ENCODE results near the gene PRKAG2. TPM values are rescaled to one million over a fixed set of nuclear protein-coding genes. Genes with fewer than 3 reads are reported as not detected.

PRKAG2 gene
- total and polyA plus RNA-seq, 4 donors: 3.6 to 25.1 (median 16.8) TPM

DNA sequence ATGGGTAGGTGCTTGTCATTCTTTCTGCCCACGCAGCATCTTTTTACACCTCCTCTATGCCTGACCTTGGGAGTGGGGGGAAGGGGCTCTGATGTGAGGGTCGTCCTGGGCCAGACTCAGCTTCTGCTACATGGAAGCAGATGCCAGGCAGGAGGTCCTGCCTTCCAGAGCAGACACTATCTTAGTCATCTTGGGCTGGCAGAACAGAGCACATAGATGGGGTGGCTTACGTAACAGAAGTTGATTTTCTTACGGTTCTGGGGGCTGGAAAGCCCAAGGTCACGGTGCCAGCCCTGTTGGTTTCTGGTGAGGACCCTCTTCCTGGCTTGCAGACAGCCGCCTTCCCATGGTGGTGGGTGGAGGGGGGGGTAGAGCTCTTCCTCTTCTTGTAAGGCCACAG is 159.0 kb downstream of the PRKAG2 start:
- TF ChIP-seq SP1 (IDR thresholded peaks at IDR 0.05) (no peak), HNF4G (IDR thresholded peaks at IDR 0.05) (no peak), FOXA1 (IDR thresholded peaks at IDR 0.05) (no peak)
- TF ChIP-seq, protein P1, sequence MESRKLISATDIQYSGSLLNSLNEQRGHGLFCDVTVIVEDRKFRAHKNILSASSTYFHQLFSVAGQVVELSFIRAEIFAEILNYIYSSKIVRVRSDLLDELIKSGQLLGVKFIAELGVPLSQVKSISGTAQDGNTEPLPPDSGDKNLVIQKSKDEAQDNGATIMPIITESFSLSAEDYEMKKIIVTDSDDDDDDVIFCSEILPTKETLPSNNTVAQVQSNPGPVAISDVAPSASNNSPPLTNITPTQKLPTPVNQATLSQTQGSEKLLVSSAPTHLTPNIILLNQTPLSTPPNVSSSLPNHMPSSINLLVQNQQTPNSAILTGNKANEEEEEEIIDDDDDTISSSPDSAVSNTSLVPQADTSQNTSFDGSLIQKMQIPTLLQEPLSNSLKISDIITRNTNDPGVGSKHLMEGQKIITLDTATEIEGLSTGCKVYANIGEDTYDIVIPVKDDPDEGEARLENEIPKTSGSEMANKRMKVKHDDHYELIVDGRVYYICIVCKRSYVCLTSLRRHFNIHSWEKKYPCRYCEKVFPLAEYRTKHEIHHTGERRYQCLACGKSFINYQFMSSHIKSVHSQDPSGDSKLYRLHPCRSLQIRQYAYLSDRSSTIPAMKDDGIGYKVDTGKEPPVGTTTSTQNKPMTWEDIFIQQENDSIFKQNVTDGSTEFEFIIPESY (IDR thresholded peaks at IDR 0.05): no peak
- 57% methylated on average over 6 of the region's 6 CpGs for WGBS
- H3K9ac ChIP-seq (ENCODE audit: low read depth in 1 of 2, low read length in 2 of 2): peak overlapping the region in 1 of 2 donors; percentile 72

DNA sequence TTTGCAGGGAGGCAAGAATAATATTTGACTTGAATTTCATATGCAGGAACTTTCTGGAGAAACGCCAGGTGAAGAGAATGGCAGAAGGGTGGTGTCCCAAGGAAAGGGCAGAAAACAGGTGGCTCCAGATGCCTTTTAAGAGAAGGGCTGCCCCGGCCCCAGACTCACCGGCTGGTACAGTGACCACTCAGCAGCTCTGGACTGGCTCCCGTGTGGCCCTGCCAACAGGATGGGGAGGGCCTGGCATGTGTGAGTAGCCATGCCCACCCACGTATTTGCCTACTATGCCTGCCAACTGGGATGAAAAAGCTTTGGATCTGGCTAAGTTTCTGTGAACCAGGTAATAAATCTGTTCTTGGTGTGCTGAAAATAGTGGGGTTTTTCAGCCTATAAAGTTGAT is 159.5 kb downstream of the PRKAG2 start:
- 30% methylated on average over 5 of the region's 5 CpGs for WGBS
- no peaks in the 10 kb centered on the region for H3K27me3 ChIP-seq (ENCODE audit: control insufficient read depth in 4 of 4, insufficient read depth in 4 of 4, low read length in 3 of 4)
- no peaks in the 10 kb centered on the region for H3K36me3 ChIP-seq (ENCODE audit: control insufficient read depth in 4 of 4, insufficient read depth in 3 of 4, low read depth in 1 of 4, low read length in 3 of 4)
- H3K4me3 ChIP-seq (ENCODE audit: low read depth in 1 of 3, low read length in 3 of 3): no peak overlapping the region
- no peak for DNase-seq (ENCODE audit: low spot score)
- H3K9me3 ChIP-seq (ENCODE audit: control insufficient read depth in 4 of 4, low read length in 3 of 4): no peaks in the 10 kb centered on the region
- H3K4me1 ChIP-seq (ENCODE audit: control insufficient read depth in 4 of 4, insufficient read depth in 4 of 4, low read length in 3 of 4): peaks cover 25 to 56% (median 35%) of the 10 kb centered on the region in 4 donors
- H3K27ac ChIP-seq (ENCODE audit: low read depth in 1 of 2, low read length in 2 of 2): peak overlapping the region; percentile 76 to 92
- TF ChIP-seq, protein P2, sequence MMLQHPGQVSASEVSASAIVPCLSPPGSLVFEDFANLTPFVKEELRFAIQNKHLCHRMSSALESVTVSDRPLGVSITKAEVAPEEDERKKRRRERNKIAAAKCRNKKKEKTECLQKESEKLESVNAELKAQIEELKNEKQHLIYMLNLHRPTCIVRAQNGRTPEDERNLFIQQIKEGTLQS (IDR thresholded peaks at IDR 0.05): no peak
- TF ChIP-seq NR2F2 (IDR thresholded peaks at IDR 0.05): no peak
- TF ChIP-seq RXRA (IDR thresholded peaks at IDR 0.05): peak in 1 of 2 donors; percentile 56
- TF ChIP-seq, protein P1 (IDR thresholded peaks at IDR 0.05): no peak
- peak; percentile 85 to 88 for TF ChIP-seq EGR1 (IDR thresholded peaks at IDR 0.05; ENCODE audit: low read depth in 2 of 2)
- no peak for TF ChIP-seq HNF4G (IDR thresholded peaks at IDR 0.05)
- peak; percentile 13 for TF ChIP-seq SP1 (IDR thresholded peaks at IDR 0.05)
- TF ChIP-seq TAF1 (conservative IDR thresholded peaks at IDR 0.05): no peak
- TF ChIP-seq YY1 (IDR thresholded peaks at IDR 0.05): peak; percentile 86
- TF ChIP-seq FOXA2 (IDR thresholded peaks at IDR 0.05): no peak
- no peak for TF ChIP-seq FOXA1 (IDR thresholded peaks at IDR 0.05)
- TF ChIP-seq RAD21 (IDR thresholded peaks at IDR 0.05): no peak
- peak in 1 of 2 donors; percentile 45 for TF ChIP-seq HNF4A (conservative IDR thresholded peaks at IDR 0.05)
- TF ChIP-seq, protein P3, sequence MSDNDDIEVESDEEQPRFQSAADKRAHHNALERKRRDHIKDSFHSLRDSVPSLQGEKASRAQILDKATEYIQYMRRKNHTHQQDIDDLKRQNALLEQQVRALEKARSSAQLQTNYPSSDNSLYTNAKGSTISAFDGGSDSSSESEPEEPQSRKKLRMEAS (IDR thresholded peaks at IDR 0.05): no peak
- no peak for TF ChIP-seq GABPA (IDR thresholded peaks at IDR 0.05 in 1 of 2, conservative IDR thresholded peaks at IDR 0.05 in 1 of 2)
- TF ChIP-seq, protein P4, sequence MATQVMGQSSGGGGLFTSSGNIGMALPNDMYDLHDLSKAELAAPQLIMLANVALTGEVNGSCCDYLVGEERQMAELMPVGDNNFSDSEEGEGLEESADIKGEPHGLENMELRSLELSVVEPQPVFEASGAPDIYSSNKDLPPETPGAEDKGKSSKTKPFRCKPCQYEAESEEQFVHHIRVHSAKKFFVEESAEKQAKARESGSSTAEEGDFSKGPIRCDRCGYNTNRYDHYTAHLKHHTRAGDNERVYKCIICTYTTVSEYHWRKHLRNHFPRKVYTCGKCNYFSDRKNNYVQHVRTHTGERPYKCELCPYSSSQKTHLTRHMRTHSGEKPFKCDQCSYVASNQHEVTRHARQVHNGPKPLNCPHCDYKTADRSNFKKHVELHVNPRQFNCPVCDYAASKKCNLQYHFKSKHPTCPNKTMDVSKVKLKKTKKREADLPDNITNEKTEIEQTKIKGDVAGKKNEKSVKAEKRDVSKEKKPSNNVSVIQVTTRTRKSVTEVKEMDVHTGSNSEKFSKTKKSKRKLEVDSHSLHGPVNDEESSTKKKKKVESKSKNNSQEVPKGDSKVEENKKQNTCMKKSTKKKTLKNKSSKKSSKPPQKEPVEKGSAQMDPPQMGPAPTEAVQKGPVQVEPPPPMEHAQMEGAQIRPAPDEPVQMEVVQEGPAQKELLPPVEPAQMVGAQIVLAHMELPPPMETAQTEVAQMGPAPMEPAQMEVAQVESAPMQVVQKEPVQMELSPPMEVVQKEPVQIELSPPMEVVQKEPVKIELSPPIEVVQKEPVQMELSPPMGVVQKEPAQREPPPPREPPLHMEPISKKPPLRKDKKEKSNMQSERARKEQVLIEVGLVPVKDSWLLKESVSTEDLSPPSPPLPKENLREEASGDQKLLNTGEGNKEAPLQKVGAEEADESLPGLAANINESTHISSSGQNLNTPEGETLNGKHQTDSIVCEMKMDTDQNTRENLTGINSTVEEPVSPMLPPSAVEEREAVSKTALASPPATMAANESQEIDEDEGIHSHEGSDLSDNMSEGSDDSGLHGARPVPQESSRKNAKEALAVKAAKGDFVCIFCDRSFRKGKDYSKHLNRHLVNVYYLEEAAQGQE (IDR thresholded peaks at IDR 0.05): peak; percentile 67
- TF ChIP-seq, protein P5, sequence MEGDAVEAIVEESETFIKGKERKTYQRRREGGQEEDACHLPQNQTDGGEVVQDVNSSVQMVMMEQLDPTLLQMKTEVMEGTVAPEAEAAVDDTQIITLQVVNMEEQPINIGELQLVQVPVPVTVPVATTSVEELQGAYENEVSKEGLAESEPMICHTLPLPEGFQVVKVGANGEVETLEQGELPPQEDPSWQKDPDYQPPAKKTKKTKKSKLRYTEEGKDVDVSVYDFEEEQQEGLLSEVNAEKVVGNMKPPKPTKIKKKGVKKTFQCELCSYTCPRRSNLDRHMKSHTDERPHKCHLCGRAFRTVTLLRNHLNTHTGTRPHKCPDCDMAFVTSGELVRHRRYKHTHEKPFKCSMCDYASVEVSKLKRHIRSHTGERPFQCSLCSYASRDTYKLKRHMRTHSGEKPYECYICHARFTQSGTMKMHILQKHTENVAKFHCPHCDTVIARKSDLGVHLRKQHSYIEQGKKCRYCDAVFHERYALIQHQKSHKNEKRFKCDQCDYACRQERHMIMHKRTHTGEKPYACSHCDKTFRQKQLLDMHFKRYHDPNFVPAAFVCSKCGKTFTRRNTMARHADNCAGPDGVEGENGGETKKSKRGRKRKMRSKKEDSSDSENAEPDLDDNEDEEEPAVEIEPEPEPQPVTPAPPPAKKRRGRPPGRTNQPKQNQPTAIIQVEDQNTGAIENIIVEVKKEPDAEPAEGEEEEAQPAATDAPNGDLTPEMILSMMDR (IDR thresholded peaks at IDR 0.05; ENCODE audit: low read depth, low read length, missing input control): no peak
- no peak for TF ChIP-seq JUND (IDR thresholded peaks at IDR 0.05)
- peak overlapping the region; percentile 7 to 72 for H3K9ac ChIP-seq (ENCODE audit: low read depth in 1 of 2, low read length in 2 of 2)

More for the DNA sequence above, 159.0 kb downstream of the PRKAG2 start:
- Histone ChIP-seq H3K4me3 (ENCODE audit: low read depth in 1 of 3, low read length in 3 of 3) (no peak overlapping the region), H3K9me3 (ENCODE audit: control insufficient read depth in 4 of 4, low read length in 3 of 4) (no peaks in the 10 kb centered on the region), H3K4me1 (ENCODE audit: control insufficient read depth in 4 of 4, insufficient read depth in 4 of 4, low read length in 3 of 4) (peaks cover 23 to 51% (median 30%) of the 10 kb centered on the region in 4 donors), H3K36me3 (ENCODE audit: control insufficient read depth in 4 of 4, insufficient read depth in 3 of 4, low read depth in 1 of 4, low read length in 3 of 4) (no peaks in the 10 kb centered on the region), H3K27ac (ENCODE audit: low read depth in 1 of 2, low read length in 2 of 2) (peak overlapping the region; percentile 76 to 92), H3K27me3 (ENCODE audit: control insufficient read depth in 4 of 4, insufficient read depth in 4 of 4, low read length in 3 of 4) (no peaks in the 10 kb centered on the region)
- DNase-seq (ENCODE audit: low spot score): no peak
